GM12878 (cell line): ENCODE measurements around the gene MRPL20. TPM values are rescaled to one million over a fixed set of nuclear protein-coding genes. Genes with fewer than 3 reads are reported as not detected.

Experiments
- ATAC-seq: fragments of 200-7000 bp; cut with Tn5 transposase; 3 replicates; pipeline ENCODE4 v1.9.1; 2020; ENCODE audit warnings: mild to moderate bottlenecking, moderate library complexity
- BruUV-seq: library from RNA; stranded (reverse); fragments of 400-500 nt; replicated peaks from 2 replicates; lab custom pipeline; 2021; lab: Mats Ljungman, UMichigan
- CTCF ChIA-PET: fragments of 300-600 bp; sonication (Branson Sonifier 250); formaldehyde crosslinking; extraction: SDS; loops from one replicate; lab custom pipeline; 2021; ENCODE audit warnings: inconsistent platforms; lab: Yijun Ruan, JAX
- POLR2A ChIA-PET: fragments of 350-600 bp; formaldehyde crosslinking; extraction: SDS; loops from one replicate; lab custom pipeline; 2021; ENCODE audit warnings: inconsistent platforms; lab: Charles Lee
- RAD21 ChIA-PET: fragments of 300-600 bp; sonication (Branson Sonifier 250); formaldehyde crosslinking; loops from one replicate; lab custom pipeline; 2023; ENCODE audit warnings: antibody characterized with exemption; ENCODE audit not compliant: unreplicated experiment; lab: Charles Lee
- SMC1A ChIA-PET: fragments of 300-600 bp; sonication (Branson Sonifier 250); formaldehyde crosslinking; loops from one replicate; lab custom pipeline; 2023; ENCODE audit not compliant: unreplicated experiment, uncharacterized antibody; lab: Charles Lee
- DNase-seq: peaks from one replicate; pipeline ENCODE4 v3.0.0-alpha.2; 2011; ENCODE audit warnings: low read depth, low spot score
- FAIRE-seq: peaks from 3 replicates; lab custom pipeline; 2011; peaks lifted over from hg19 to GRCh38; lab: Jason Lieb, UNC
- H2AFZ ChIP-seq: 2 replicates; pipeline ENCODE4 v1.6.0; 2011; ENCODE audit warnings: low read depth, low read length, control low read depth; ENCODE audit not compliant: control insufficient read depth
- H3K27ac ChIP-seq: 2 replicates; pipeline ENCODE4 v1.5.1; 2011; ENCODE audit warnings: control low read depth; ENCODE audit not compliant: control insufficient read depth, insufficient read depth
- H3K27me3 ChIP-seq, 2 experiments: replicated peaks in 1 of 2; 2 replicates each; pipeline versions ENCODE4 v1.6.0 to v1.6.1; 2011; ENCODE audit warnings: low read length in 1 of 2; ENCODE audit not compliant: control insufficient read depth in 2 of 2, insufficient read depth in 2 of 2
- H3K36me3 ChIP-seq, 2 experiments: 2 replicates each; pipeline ENCODE4 v1.5.1; 2011; ENCODE audit warnings: low read length in 1 of 2; ENCODE audit not compliant: control insufficient read depth in 2 of 2, insufficient read depth in 2 of 2
- H3K4me1 ChIP-seq: 2 replicates; pipeline ENCODE4 v1.6.1; 2011; ENCODE audit warnings: mild to moderate bottlenecking, low read length, moderate library complexity, mixed read lengths; ENCODE audit not compliant: control insufficient read depth, insufficient read depth
- H3K4me2 ChIP-seq: 2 replicates; pipeline ENCODE4 v1.6.0; 2011; ENCODE audit warnings: control low read depth; ENCODE audit not compliant: control insufficient read depth, insufficient read depth
- H3K4me3 ChIP-seq: fragments of 200-600 bp; sonication (generic); 2 replicates; pipeline ENCODE4 v1.5.1; 2016
- H3K79me2 ChIP-seq: 2 replicates; pipeline ENCODE4 v1.6.0; 2011; ENCODE audit warnings: low read length; ENCODE audit not compliant: control insufficient read depth, insufficient read depth
- H3K9ac ChIP-seq: 2 replicates; pipeline ENCODE4 v1.8.0; 2011; ENCODE audit warnings: low read length, control low read depth, mixed read lengths; ENCODE audit not compliant: control insufficient read depth, insufficient read depth
- H3K9me3 ChIP-seq: replicated peaks from 3 replicates; pipeline ENCODE4 v1.5.1; 2011; ENCODE audit warnings: mild to moderate bottlenecking, low read length; ENCODE audit not compliant: control insufficient read depth, insufficient read depth
- H4K20me1 ChIP-seq: 2 replicates; pipeline ENCODE4 v1.6.0; 2011; ENCODE audit not compliant: control insufficient read depth, insufficient read depth
- CBX3 ChIP-seq: fragments of 200-600 bp; sonication (generic); IDR thresholded peaks from 2 replicates; pipeline ENCODE4 v1.6.1; 2016; ENCODE audit warnings: low read depth, borderline replicate concordance
- MTA2 ChIP-seq: fragments of 450-650 bp; IDR thresholded peaks from 2 replicates; pipeline ENCODE4 v1.6.1; 2016; ENCODE audit warnings: low read depth, mild to moderate bottlenecking, moderate library complexity
- NFYB ChIP-seq: IDR thresholded peaks from 2 replicates; pipeline ENCODE4 v1.6.1; 2011; ENCODE audit warnings: low read depth, mild to moderate bottlenecking, low read length, improper control_type of control experiment, moderate library complexity; ENCODE audit not compliant: insufficient read depth
- POLR2A ChIP-seq: IDR thresholded peaks from 2 replicates; pipeline ENCODE4 v1.6.1; 2011; ENCODE audit warnings: low read depth, mild to moderate bottlenecking, low read length
- POU2F2 ChIP-seq: IDR thresholded peaks from 3 replicates; pipeline ENCODE4 v1.6.1; 2011; ENCODE audit warnings: low read depth, mild to moderate bottlenecking, low read length, borderline replicate concordance
- STAT3 ChIP-seq: IDR thresholded peaks from 2 replicates; pipeline ENCODE4 v1.6.1; 2011; ENCODE audit warnings: low read depth, low read length, improper control_type of control experiment
- WGBS: methylation state at CpG from one replicate; pipeline ENCODE4 v1.1.6; 2016; ENCODE audit warnings: low lambda C conversion rate; ENCODE audit not compliant: insufficient replicate concordance, insufficient coverage; ENCODE audit errors: missing lambda C conversion rate; 5-methylcytosine and 5-hydroxymethylcytosine counted together
- in situ Hi-C: fragments of 300-500 bp; cut with MboI; formaldehyde crosslinking; loops from 9 replicates; pipeline ENCODE4 v1.14.3; 2018; ENCODE audit warnings: mixed read lengths
- intact Hi-C: fragments of 100-400 bp; cut with micrococcal nuclease; formaldehyde crosslinking; loops from one replicate; pipeline ENCODE4 v1.14.2; 2022; ENCODE audit not compliant: unreplicated experiment
- polyA plus RNA-seq, 11 experiments: library from polyadenylated mRNA; depleted of rRNA in 4 of 11; unstranded in 6 of 11; stranded (reverse) in 5 of 11; fragments of >200 nt; fragmentation: Nextera tagmentation in 4 of 11; fragmentation: Illumina TruSeq in 1 of 11; extraction: Ambion mirVana in 4 of 11; extraction: Trizol in 1 of 11; gene quantifications; 1 replicate in 1 of 11; 2 replicates in 10 of 11; pipeline versions ENCODE4 v1.2.1 to v1.2.3, GENCODE V29; 2011 to 2016; ENCODE audit warnings: inconsistent platforms in 2 of 11, missing spikeins in 2 of 11, low read depth in 1 of 11
- total RNA-seq, 4 experiments: library from RNA; depleted of rRNA in 3 of 4; stranded (reverse); fragments of >200 nt in 3 of 4; fragmentation: Illumina TruSeq in 1 of 4; extraction: Trizol in 1 of 4; gene quantifications; 2 replicates each; pipeline versions ENCODE4 v1.2.1 to v1.2.3, GENCODE V29; 2013 to 2021
- TF ChIP-seq, protein P1 (sequence below): IDR thresholded peaks from 2 replicates; pipeline ENCODE4 v1.6.1; 2011; ENCODE audit warnings: borderline replicate concordance, low read depth, mild to moderate bottlenecking, moderate library complexity, mixed read lengths, low read length; ENCODE audit not compliant: insufficient read depth; ENCODE audit errors: extremely low read length
- TF ChIP-seq, protein P2 (sequence below), 3 experiments: IDR thresholded peaks in 2 of 3; conservative IDR thresholded peaks in 1 of 3; 2 replicates each; pipeline ENCODE4 v1.5.1; 2011; ENCODE audit warnings: low read depth in 3 of 3, low read length in 3 of 3, mild to moderate bottlenecking in 3 of 3, control low read depth in 2 of 3, moderate library complexity in 2 of 3, inconsistent platforms in 1 of 3, mixed read lengths in 1 of 3; ENCODE audit not compliant: control insufficient read depth in 2 of 3, insufficient read depth in 1 of 3; ENCODE audit errors: extremely low read depth in 1 of 3

Gene MRPL20
- total and polyA plus RNA-seq, 10 of the 15 experiments (the other 5 are each of a cell fraction or from before 2014, with no cell fraction given): 129 to 525 (median 255) TPM

DNA sequence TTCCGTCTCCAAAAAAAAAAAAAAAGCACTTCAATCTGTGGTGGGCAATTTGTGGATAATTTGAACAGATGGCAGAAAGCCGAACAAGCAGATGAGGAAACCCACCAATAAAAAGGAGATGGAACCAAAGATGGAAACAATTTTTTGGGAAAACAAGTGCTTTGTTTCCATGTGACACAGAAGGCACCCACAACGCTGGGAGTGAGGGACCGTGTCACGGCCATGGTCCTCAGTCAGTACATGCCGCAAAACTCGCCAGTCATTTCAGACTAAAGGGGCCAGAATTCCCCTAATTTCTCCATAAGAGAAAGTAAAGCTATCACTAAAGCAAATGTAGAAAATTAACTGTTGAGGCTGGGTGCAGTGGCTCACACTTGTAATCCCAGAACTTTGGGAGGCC, 13.0 kb downstream of the MRPL20 start (continued):
- TF ChIP-seq, protein P1, sequence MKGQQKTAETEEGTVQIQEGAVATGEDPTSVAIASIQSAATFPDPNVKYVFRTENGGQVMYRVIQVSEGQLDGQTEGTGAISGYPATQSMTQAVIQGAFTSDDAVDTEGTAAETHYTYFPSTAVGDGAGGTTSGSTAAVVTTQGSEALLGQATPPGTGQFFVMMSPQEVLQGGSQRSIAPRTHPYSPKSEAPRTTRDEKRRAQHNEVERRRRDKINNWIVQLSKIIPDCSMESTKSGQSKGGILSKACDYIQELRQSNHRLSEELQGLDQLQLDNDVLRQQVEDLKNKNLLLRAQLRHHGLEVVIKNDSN: no peak
- TF ChIP-seq STAT3 (no peak), CBX3 (no peak), POU2F2 (no peak), MTA2 (no peak)
- TF ChIP-seq, protein P2, sequence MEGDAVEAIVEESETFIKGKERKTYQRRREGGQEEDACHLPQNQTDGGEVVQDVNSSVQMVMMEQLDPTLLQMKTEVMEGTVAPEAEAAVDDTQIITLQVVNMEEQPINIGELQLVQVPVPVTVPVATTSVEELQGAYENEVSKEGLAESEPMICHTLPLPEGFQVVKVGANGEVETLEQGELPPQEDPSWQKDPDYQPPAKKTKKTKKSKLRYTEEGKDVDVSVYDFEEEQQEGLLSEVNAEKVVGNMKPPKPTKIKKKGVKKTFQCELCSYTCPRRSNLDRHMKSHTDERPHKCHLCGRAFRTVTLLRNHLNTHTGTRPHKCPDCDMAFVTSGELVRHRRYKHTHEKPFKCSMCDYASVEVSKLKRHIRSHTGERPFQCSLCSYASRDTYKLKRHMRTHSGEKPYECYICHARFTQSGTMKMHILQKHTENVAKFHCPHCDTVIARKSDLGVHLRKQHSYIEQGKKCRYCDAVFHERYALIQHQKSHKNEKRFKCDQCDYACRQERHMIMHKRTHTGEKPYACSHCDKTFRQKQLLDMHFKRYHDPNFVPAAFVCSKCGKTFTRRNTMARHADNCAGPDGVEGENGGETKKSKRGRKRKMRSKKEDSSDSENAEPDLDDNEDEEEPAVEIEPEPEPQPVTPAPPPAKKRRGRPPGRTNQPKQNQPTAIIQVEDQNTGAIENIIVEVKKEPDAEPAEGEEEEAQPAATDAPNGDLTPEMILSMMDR (IDR thresholded peaks at IDR 0.05 in 2 of 3, conservative IDR thresholded peaks at IDR 0.05 in 1 of 3; ENCODE audit: control insufficient read depth in 2 of 3, extremely low read depth in 1 of 3, insufficient read depth in 1 of 3, low read depth in 3 of 3, low read length in 3 of 3): no peak
- TF ChIP-seq, all 136 proteins: peak for 0

DNA sequence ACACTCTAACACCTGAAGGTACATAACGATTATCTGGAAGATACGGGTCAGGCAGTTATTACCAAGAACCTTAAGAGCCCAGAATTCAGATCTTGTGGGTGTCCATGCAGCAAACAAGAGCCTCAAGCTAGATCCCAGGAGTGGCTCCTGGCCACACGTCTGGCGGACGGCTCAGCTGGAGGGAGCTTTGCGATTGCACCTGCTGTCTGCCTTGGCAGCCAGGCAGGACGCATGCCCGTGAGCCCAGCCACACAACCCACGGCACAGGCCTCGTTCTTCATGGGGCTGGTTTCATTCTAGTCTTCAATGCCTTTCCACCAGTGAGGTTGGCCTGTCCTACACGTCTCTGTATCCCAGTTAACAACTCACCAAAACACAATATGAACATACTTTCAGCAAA, 13.7 kb downstream of the MRPL20 start:
- BruUV-seq: no TSS peak
- peaks cover 36 to 47% of the 10 kb centered on the region in 2 experiments for H3K36me3 ChIP-seq
- intact Hi-C loops (no loop called here), in situ Hi-C loops (no loop called here)
- WGBS: 92% methylated on average over 11 of the region's 11 CpGs
- H3K4me1 ChIP-seq: peaks cover 9% of the 10 kb centered on the region
- no peak overlapping the region for H3K9ac ChIP-seq
- H3K79me2 ChIP-seq: peaks cover 20% of the 10 kb centered on the region
- H3K9me3 ChIP-seq: no peaks in the 10 kb centered on the region
- no peak overlapping the region for H2AFZ ChIP-seq
- H3K4me2 ChIP-seq: no peak overlapping the region
- POLR2A ChIA-PET: interaction anchor here (0.5 to 0.6 kb wide), 2 partner anchors 50 to 517 kb away, joined by 4 read pairs; no protein-coding TSS in a partner anchor
- SMC1A ChIA-PET: no interaction called here
- CTCF ChIA-PET: no interaction called here
- no peaks in the 10 kb centered on the region for H4K20me1 ChIP-seq
- no peak for ATAC-seq
- peak; percentile 46; the same call in 1 of the 2 replicates for TF ChIP-seq POLR2A
- TF ChIP-seq NFYB: no peak
- no peaks in the 10 kb centered on the region for H3K27me3 ChIP-seq
- H3K4me3 ChIP-seq: no peak overlapping the region
- no peak for DNase-seq
- no peak overlapping the region for H3K27ac ChIP-seq
- RAD21 ChIA-PET: no interaction called here
- FAIRE-seq: no peak
